Smooth muscle cell (in vitro differentiated cells): ENCODE results near the gene PALM2AKAP2. TPM values are rescaled to one million over a fixed set of nuclear protein-coding genes. Genes with fewer than 3 reads are reported as not detected.
"Not testable (repeated sequence)": the region's sequence is repeated elsewhere in the genome, so short reads cannot be mapped to it uniquely, and the experiment has no call there.

ENCODE experiments used
- DNase-seq: peaks from one replicate; lab custom pipeline; 2025; ENCODE audit not compliant: unreplicated experiment; lab: John Stamatoyannopoulos, UW
- H2AFZ ChIP-seq: fragments of 200-600 bp; sonication (generic); 2 replicates; pipeline ENCODE4 v1.6.0; 2016; ENCODE audit warnings: antibody characterized with exemption, low read depth, mild to moderate bottlenecking
- H3F3A ChIP-seq: fragments of 200-600 bp; sonication (generic); 2 replicates; pipeline ENCODE4 v1.6.0; 2017; ENCODE audit warnings: antibody characterized with exemption, low read depth
- H3K27ac ChIP-seq: fragments of 200-600 bp; sonication (generic); 2 replicates; pipeline ENCODE4 v1.5.1; 2016; ENCODE audit warnings: low read depth, mild to moderate bottlenecking
- H3K27me3 ChIP-seq: fragments of 200-600 bp; sonication (generic); 2 replicates; pipeline ENCODE4 v1.6.1; 2016; ENCODE audit warnings: low read depth, mild to moderate bottlenecking
- H3K36me3 ChIP-seq: fragments of 200-600 bp; sonication (generic); 2 replicates; pipeline ENCODE4 v1.5.1; 2016; ENCODE audit warnings: low read depth
- H3K4me1 ChIP-seq: fragments of 200-600 bp; sonication (generic); 2 replicates; pipeline ENCODE4 v1.5.1; 2016; ENCODE audit warnings: low read depth
- H3K4me2 ChIP-seq: fragments of 200-600 bp; sonication (generic); 2 replicates; pipeline ENCODE4 v1.6.0; 2016; ENCODE audit warnings: mild to moderate bottlenecking
- H3K4me3 ChIP-seq: fragments of 200-600 bp; sonication (generic); 2 replicates; pipeline ENCODE4 v1.5.1; 2016; ENCODE audit warnings: mild to moderate bottlenecking
- H3K79me2 ChIP-seq: fragments of 200-600 bp; sonication (generic); 2 replicates; pipeline ENCODE4 v1.6.0; 2016; ENCODE audit warnings: low read depth, mild to moderate bottlenecking
- H3K9ac ChIP-seq: fragments of 200-600 bp; sonication (generic); 2 replicates; pipeline ENCODE4 v1.6.0; 2016; ENCODE audit warnings: low read depth
- H3K9me3 ChIP-seq: fragments of 200-600 bp; sonication (generic); replicated peaks from 2 replicates; pipeline ENCODE4 v1.5.1; 2016; ENCODE audit warnings: low read depth
- H4K20me1 ChIP-seq: fragments of 200-600 bp; sonication (generic); 2 replicates; pipeline ENCODE4 v1.6.0; 2016; ENCODE audit warnings: low read depth
- CTCF ChIP-seq: fragments of 200-600 bp; sonication (generic); IDR thresholded peaks from 2 replicates; pipeline ENCODE4 v1.5.1; 2017; ENCODE audit warnings: borderline replicate concordance, mild to moderate bottlenecking, antibody characterized with exemption; ENCODE audit not compliant: insufficient read depth, poor library complexity, severe bottlenecking
- WGBS: methylation state at CpG from one replicate; pipeline ENCODE4 v1.1.7; 2016; ENCODE audit warnings: low lambda C conversion rate; 5-methylcytosine and 5-hydroxymethylcytosine counted together
- polyA plus RNA-seq: library from polyadenylated mRNA; unstranded; fragments of >200 nt; fragmentation: Nextera tagmentation; extraction: Ambion mirVana; gene quantifications from 2 replicates; pipeline ENCODE4 v1.2.1, GENCODE V29; 2016
- total RNA-seq: library from RNA; depleted of rRNA; stranded (reverse); fragments of >200 nt; gene quantifications from 2 replicates; pipeline ENCODE4 v1.2.3, GENCODE V29; 2014

The PALM2AKAP2 gene
- total and polyA plus RNA-seq, 2 experiments from 2014 or later, result 5.8 to 9.3 TPM

GRCh38 chr9:109817146-109817845 lies 37.3 kb downstream of the PALM2AKAP2 start:
- 44% methylated on average over 6 of the region's 6 CpGs for WGBS
- DNase-seq, result no peak
- peak overlapping the region; percentile 99 for H3K27ac ChIP-seq
- H3K4me2 ChIP-seq, result peak overlapping the region; percentile 71
- no peaks in the 10 kb centered on the region for H4K20me1 ChIP-seq
- no peak overlapping the region for H2AFZ ChIP-seq
- peaks cover 33% of the 10 kb centered on the region for H3K79me2 ChIP-seq
- H3K9me3 ChIP-seq, result no peaks in the 10 kb centered on the region
- H3K4me3 ChIP-seq, result no peak overlapping the region
- H3F3A ChIP-seq, result peaks cover 21% of the 10 kb centered on the region
- peaks cover 21% of the 10 kb centered on the region for H3K4me1 ChIP-seq
- H3K9ac ChIP-seq, result peak overlapping the region; percentile 90
- no peak for TF ChIP-seq CTCF
- no peaks in the 10 kb centered on the region for H3K27me3 ChIP-seq
- no peaks in the 10 kb centered on the region for H3K36me3 ChIP-seq

- no peaks in the 10 kb centered on the region for H3K9me3 ChIP-seq
- no peak overlapping the region for H2AFZ ChIP-seq
- H3K4me1 ChIP-seq, result peaks cover 21% of the 10 kb centered on the region
- H3K27me3 ChIP-seq, result no peaks in the 10 kb centered on the region
- no peaks in the 10 kb centered on the region for H3K36me3 ChIP-seq
- TF ChIP-seq CTCF, result peak; percentile 88
- no peaks in the 10 kb centered on the region for H4K20me1 ChIP-seq
- H3K79me2 ChIP-seq, result peaks cover 39% of the 10 kb centered on the region
- peak overlapping the region; percentile 99 for H3K27ac ChIP-seq
- H3K9ac ChIP-seq, result peak overlapping the region; percentile 90
- peak; percentile 7 for DNase-seq
- H3F3A ChIP-seq, result peaks cover 21% of the 10 kb centered on the region
- 2% methylated on average over 9 of the region's 9 CpGs for WGBS
- peak overlapping the region; percentile 73 for H3K4me2 ChIP-seq
- peak overlapping the region; percentile 12 for H3K4me3 ChIP-seq
These were observed 38.0 kb downstream of the PALM2AKAP2 start for GRCh38 chr9:109817846-109818472.

- Histone ChIP-seq H3K9ac (no peak overlapping the region), H3F3A (peaks cover 11% of the 10 kb centered on the region), H3K4me1 (peaks cover 10% of the 10 kb centered on the region), H3K9me3 (no peaks in the 10 kb centered on the region), H3K27me3 (no peaks in the 10 kb centered on the region), H3K36me3 (no peaks in the 10 kb centered on the region), H3K79me2 (peaks cover 53% of the 10 kb centered on the region), H3K27ac (no peak overlapping the region), H2AFZ (no peak overlapping the region), H3K4me3 (no peak overlapping the region), H3K4me2 (no peak overlapping the region), H4K20me1 (no peaks in the 10 kb centered on the region)
- WGBS, result 68% methylated on average over 1 of the region's 1 CpG
- TF ChIP-seq CTCF, result no peak
- no peak for DNase-seq
These were observed 41.7 kb downstream of the PALM2AKAP2 start for GRCh38 chr9:109821711-109822110.

- not testable (repeated sequence) for H3K9ac ChIP-seq, H3F3A ChIP-seq, H3K27me3 ChIP-seq, H3K4me1 ChIP-seq, H3K4me3 ChIP-seq, H3K27ac ChIP-seq, DNase-seq, H2AFZ ChIP-seq, H3K4me2 ChIP-seq, H3K36me3 ChIP-seq, H3K9me3 ChIP-seq
- peaks cover 65% of the 10 kb centered on the region for H3K79me2 ChIP-seq
- WGBS, result 87% methylated on average over 2 of the region's 2 CpGs
- peaks cover 12% of the 10 kb centered on the region for H4K20me1 ChIP-seq
These were observed 45.4 kb downstream of the PALM2AKAP2 start for GRCh38 chr9:109825383-109825782.
